ENCODE data around the gene IRGM. TPM values are rescaled to one million over a fixed set of nuclear protein-coding genes. Genes with fewer than 3 reads are reported as not detected.
A peak's percentile ranks its signal among the peaks of the same experiment; 100 is the strongest.
"Not testable (repeated sequence)": the region's sequence is repeated elsewhere in the genome, so short reads cannot be mapped to it uniquely, and the experiment has no call there.

The IRGM gene
- total and polyA plus RNA-seq, 11 donors, result 0.07 TPM; not detected in 10

- Histone ChIP-seq H3K36me3 (no peaks in the 10 kb centered on the region), H3K9me3 (no peaks in the 10 kb centered on the region), H3K4me3 (no peak overlapping the region), H3K27ac (no peak overlapping the region), H3K4me1 (peaks cover 0 to 7% (median 0%) of the 10 kb centered on the region in 12 donors), H3K27me3 (peaks cover 0 to 1% (median 0%) of the 10 kb centered on the region in 9 donors)
- ATAC-seq (no peak), DNase-seq (no peak)
- WGBS, 4 donors, result 48 to 54% (median 51%) methylated on average over 5 of the region's 5 CpGs
- TF ChIP-seq CTCF (IDR thresholded peaks at IDR 0.05), result peak in 1 of 12 donors; percentile 5
- TF ChIP-seq POLR2A (IDR thresholded peaks at IDR 0.05), result no peak
- intact Hi-C loops (cut with DNase I), result loop anchor here (2.0 to 10.0 kb wide), 12 partner anchors 45 to 393 kb away; partner anchors contain the start of genes RBM22 (in 4 of the 10) and DCTN4 (in 1 of the 10)
Observed at GRCh38 chr5:150847334-150847695, 994 bp downstream of the IRGM start.

DNA sequence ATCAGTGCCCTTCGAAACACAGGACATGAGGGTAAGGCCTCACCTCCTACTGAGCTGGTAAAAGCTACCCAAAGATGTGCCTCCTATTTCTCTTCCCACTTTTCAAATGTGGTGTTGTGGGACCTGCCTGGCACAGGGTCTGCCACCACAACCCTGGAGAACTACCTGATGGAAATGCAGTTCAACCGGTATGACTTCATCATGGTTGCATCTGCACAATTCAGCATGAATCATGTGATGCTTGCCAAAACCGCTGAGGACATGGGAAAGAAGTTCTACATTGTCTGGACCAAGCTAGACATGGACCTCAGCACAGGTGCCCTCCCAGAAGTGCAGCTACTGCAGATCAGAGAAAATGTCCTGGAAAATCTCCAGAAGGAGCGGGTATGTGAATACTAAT, 1.9 kb downstream of the IRGM start:
- TF ChIP-seq POLR2A (IDR thresholded peaks at IDR 0.05), result no peak
- no peak for TF ChIP-seq CTCF (IDR thresholded peaks at IDR 0.05)
- Histone ChIP-seq H3K27me3 (no peaks in the 10 kb centered on the region), H3K27ac (no peak overlapping the region), H3K36me3 (no peaks in the 10 kb centered on the region), H3K9me3 (no peaks in the 10 kb centered on the region), H3K4me3 (no peak overlapping the region), H3K4me1 (peaks cover 0 to 7% (median 0%) of the 10 kb centered on the region in 12 donors)
- WGBS, 4 donors, result 75 to 78% (median 77%) methylated on average over 3 to 4 of the region's 4 CpGs
- ATAC-seq, result no peak
- intact Hi-C loops (cut with DNase I), result loop anchor here in 9 of 10 donors (2.0 to 10.0 kb wide), 11 partner anchors 46 to 393 kb away; partner anchors contain the start of genes RBM22 (in 4 of the 9) and DCTN4 (in 1 of the 9)
- no peak for DNase-seq

- Histone ChIP-seq H3K4me3 (no peak overlapping the region), H3K4me1 (peaks cover 0 to 7% (median 0%) of the 10 kb centered on the region in 12 donors), H3K27me3 (no peaks in the 10 kb centered on the region), H3K36me3 (no peaks in the 10 kb centered on the region), H3K9me3 (no peaks in the 10 kb centered on the region), H3K27ac (no peak overlapping the region)
- DNase-seq (no peak), ATAC-seq (no peak)
- intact Hi-C loops (cut with DNase I), result loop anchor here in 1 of 10 donors (5.0 kb wide), 1 partner anchor 394 kb away; no protein-coding TSS in a partner anchor
- WGBS, 4 donors, result 40 to 70% (median 59%) methylated on average over 3 of the region's 3 CpGs
- no peak for TF ChIP-seq POLR2A (IDR thresholded peaks at IDR 0.05)
- TF ChIP-seq CTCF (IDR thresholded peaks at IDR 0.05), result no peak
Observed at GRCh38 chr5:150851039-150851438, 4.7 kb downstream of the IRGM start.

DNA sequence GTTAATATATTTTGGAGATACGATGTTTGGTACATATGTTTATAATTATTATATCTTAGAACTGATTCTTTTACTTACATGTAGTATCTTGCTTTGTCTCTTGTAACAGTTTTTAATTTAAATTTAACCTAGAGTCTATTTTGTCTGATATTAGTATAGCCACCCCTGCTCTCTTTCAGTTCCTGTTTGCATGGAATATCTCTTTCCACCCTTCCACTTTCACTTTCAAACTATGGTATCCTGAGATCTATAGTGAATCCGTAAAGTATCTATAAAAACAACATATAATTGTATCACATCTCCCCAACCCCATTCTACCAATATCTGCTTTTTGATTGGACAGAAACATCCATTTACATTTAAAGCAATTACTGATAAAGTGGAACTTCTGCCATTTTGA, 7.2 kb downstream of the IRGM start:
- no peak overlapping the region for H3K4me3 ChIP-seq
- DNase-seq (no peak), ATAC-seq (no peak)
- no peaks in the 10 kb centered on the region for H3K27me3 ChIP-seq
- TF ChIP-seq POLR2A (IDR thresholded peaks at IDR 0.05) (no peak), CTCF (IDR thresholded peaks at IDR 0.05) (no peak)
- no peak overlapping the region for H3K27ac ChIP-seq
- intact Hi-C loops (cut with DNase I), result loop anchor here in 1 of 10 donors (5.0 kb wide), 1 partner anchor 396 kb away; no protein-coding TSS in a partner anchor
- H3K9me3 ChIP-seq, result peaks cover 0 to 4% (median 0%) of the 10 kb centered on the region in 12 donors
- WGBS, 4 donors, result 88 to 93% (median 92%) methylated on average over 2 of the region's 2 CpGs
- H3K4me1 ChIP-seq, result no peaks in the 10 kb centered on the region
- no peaks in the 10 kb centered on the region for H3K36me3 ChIP-seq

GRCh38 chr5:150856700-150857099, 10.4 kb downstream of the IRGM start:
- H3K9me3 ChIP-seq; H3K4me1 ChIP-seq; ATAC-seq; H3K27me3 ChIP-seq; DNase-seq; H3K36me3 ChIP-seq; intact Hi-C loops (cut with DNase I); H3K27ac ChIP-seq; H3K4me3 ChIP-seq: not testable (repeated sequence)
- WGBS, 4 donors, result 54 to 79% (median 77%) methylated on average over 3 of the region's 3 CpGs
